IMR-90 (cell line): ENCODE data around the gene RUSF1. TPM values are rescaled to one million over a fixed set of nuclear protein-coding genes. Genes with fewer than 3 reads are reported as not detected.

ENCODE experiments used
- ATAC-seq: fragments of 200-7000 bp; cut with Tn5 transposase; 2 replicates; pipeline ENCODE4 v1.9.1; 2020; ENCODE audit warnings: low read depth, mild to moderate bottlenecking, moderate library complexity
- BruUV-seq: library from RNA; stranded (reverse); fragments of 400-500 nt; replicated peaks from 2 replicates; lab custom pipeline; 2021; lab: Mats Ljungman, UMichigan
- CTCF ChIA-PET: fragments of 300-600 bp; formaldehyde crosslinking; extraction: SDS; loops from one replicate; lab custom pipeline; 2021; ENCODE audit warnings: antibody characterized with exemption; lab: Yijun Ruan, JAX
- POLR2A ChIA-PET: fragments of 300-600 bp; sonication (Branson Sonifier 250); formaldehyde crosslinking; loops from one replicate; lab custom pipeline; 2022; ENCODE audit warnings: antibody characterized with exemption; ENCODE audit not compliant: unreplicated experiment; lab: Charles Lee
- DNase-seq: peaks from one replicate; pipeline ENCODE4 v3.0.0; 2013
- H2AFZ ChIP-seq: replicated peaks from 2 replicates; pipeline ENCODE3; 2013; ENCODE audit warnings: low read length, mild to moderate bottlenecking; ENCODE audit not compliant: poor library complexity
- H2AK5ac ChIP-seq: 2 replicates; pipeline ENCODE4 v1.6.1; 2013; ENCODE audit warnings: low read depth, low read length, inconsistent platforms
- H2AK9ac ChIP-seq: replicated peaks from 2 replicates; pipeline ENCODE3; 2013; ENCODE audit warnings: mild to moderate bottlenecking, low read depth, low read length, moderate library complexity; ENCODE audit not compliant: poor library complexity
- H2BK120ac ChIP-seq: 2 replicates; pipeline ENCODE4 v1.6.1; 2013; ENCODE audit warnings: low read depth, low read length, inconsistent platforms
- H2BK15ac ChIP-seq: 3 replicates; pipeline ENCODE4 v1.6.1; 2013; ENCODE audit warnings: low read depth, low read length, inconsistent platforms
- H2BK20ac ChIP-seq: 2 replicates; pipeline ENCODE4 v1.6.1; 2013; ENCODE audit warnings: low read depth, mild to moderate bottlenecking, inconsistent platforms, low read length, moderate library complexity
- H2BK5ac ChIP-seq: 2 replicates; pipeline ENCODE4 v1.6.1; 2013; ENCODE audit warnings: mild to moderate bottlenecking, low read depth, low read length, inconsistent platforms; ENCODE audit not compliant: poor library complexity, severe bottlenecking
- H3K14ac ChIP-seq: replicated peaks from 2 replicates; pipeline ENCODE4 v1.6.1; 2013; ENCODE audit warnings: low read depth, low read length, inconsistent platforms
- H3K18ac ChIP-seq: 2 replicates; pipeline ENCODE4 v1.6.1; 2013; ENCODE audit warnings: low read depth, low read length, control low read depth
- H3K23ac ChIP-seq: 2 replicates; pipeline ENCODE4 v1.6.1; 2013; ENCODE audit warnings: low read depth, low read length, inconsistent platforms
- H3K27ac ChIP-seq: 2 replicates; pipeline ENCODE4 v1.5.1; 2013; ENCODE audit warnings: mild to moderate bottlenecking, control low read depth, low read length; ENCODE audit not compliant: insufficient read depth
- H3K27me3 ChIP-seq: 2 replicates; pipeline ENCODE4 v1.6.1; 2013; ENCODE audit warnings: low read length; ENCODE audit not compliant: control insufficient read depth, insufficient read depth
- H3K36me3 ChIP-seq: 2 replicates; pipeline ENCODE4 v1.6.1; 2013; ENCODE audit warnings: low read length, mixed read lengths; ENCODE audit not compliant: control insufficient read depth, insufficient read depth
- H3K4ac ChIP-seq: 2 replicates; pipeline ENCODE4 v1.6.1; 2013; ENCODE audit warnings: low read depth, low read length, inconsistent platforms
- H3K4me1 ChIP-seq: 2 replicates; pipeline ENCODE4 v1.6.1; 2013; ENCODE audit warnings: low read length, mixed read lengths; ENCODE audit not compliant: control insufficient read depth, insufficient read depth
- H3K4me2 ChIP-seq: 2 replicates; pipeline ENCODE4 v1.6.1; 2013; ENCODE audit warnings: low read depth, mild to moderate bottlenecking, control low read depth, low read length, moderate library complexity
- H3K4me3 ChIP-seq: 2 replicates; pipeline ENCODE4 v1.5.1; 2013; ENCODE audit warnings: low read depth, mild to moderate bottlenecking, control low read depth, low read length, moderate library complexity; ENCODE audit not compliant: insufficient read depth
- H3K56ac ChIP-seq: 2 replicates; pipeline ENCODE4 v1.6.1; 2013; ENCODE audit warnings: low read length, inconsistent platforms; ENCODE audit not compliant: insufficient read depth; ENCODE audit errors: extremely low read depth
- H3K79me1 ChIP-seq, 2 experiments: 2 replicates each; pipeline ENCODE4 v1.6.1; 2013; ENCODE audit warnings: low read length in 2 of 2, inconsistent platforms in 1 of 2, low read depth in 1 of 2
- H3K9ac ChIP-seq: 2 replicates; pipeline ENCODE4 v1.6.1; 2013; ENCODE audit warnings: low read depth, low read length, control low read depth
- H3K9me1 ChIP-seq: 2 replicates; pipeline ENCODE4 v1.6.1; 2013; ENCODE audit warnings: low read length, inconsistent platforms; ENCODE audit not compliant: insufficient read depth
- H3K9me3 ChIP-seq: 2 replicates; pipeline ENCODE4 v1.6.1; 2013; ENCODE audit warnings: low read length; ENCODE audit not compliant: control insufficient read depth, insufficient read depth
- H4K20me1 ChIP-seq: 2 replicates; pipeline ENCODE4 v1.6.1; 2013; ENCODE audit warnings: low read length, inconsistent platforms; ENCODE audit not compliant: insufficient read depth
- H4K5ac ChIP-seq: 2 replicates; pipeline ENCODE4 v1.6.1; 2013; ENCODE audit warnings: mild to moderate bottlenecking, low read depth, low read length, control low read depth
- H4K8ac ChIP-seq, 2 experiments: 2 replicates each; pipeline ENCODE4 v1.6.1; 2013; ENCODE audit warnings: low read depth in 2 of 2, low read length in 2 of 2, control low read depth in 1 of 2, inconsistent platforms in 1 of 2
- H4K91ac ChIP-seq: 2 replicates; pipeline ENCODE4 v1.6.1; 2013; ENCODE audit warnings: low read depth, low read length, inconsistent platforms; ENCODE audit not compliant: insufficient read depth
- CEBPB ChIP-seq: IDR thresholded peaks from 2 replicates; pipeline ENCODE4 v1.6.1; 2012; ENCODE audit warnings: low read depth, low read length, improper control_type of control experiment
- CTCF ChIP-seq: conservative IDR thresholded peaks from 2 replicates; pipeline ENCODE4 v1.5.1; 2012; ENCODE audit warnings: mild to moderate bottlenecking, low read depth, low read length, improper control_type of control experiment
- ELK1 ChIP-seq: fragments of 150-350 bp; IDR thresholded peaks from 2 replicates; pipeline ENCODE4 v1.6.1; 2016; ENCODE audit warnings: low read depth, mild to moderate bottlenecking, low read length, moderate library complexity, borderline replicate concordance
- MAFK ChIP-seq: IDR thresholded peaks from 2 replicates; pipeline ENCODE4 v1.6.1; 2012; ENCODE audit warnings: low read depth, low read length, improper control_type of control experiment
- MAZ ChIP-seq: IDR thresholded peaks from 2 replicates; pipeline ENCODE4 v1.6.1; 2012; ENCODE audit warnings: low read depth, mild to moderate bottlenecking, low read length, improper control_type of control experiment, moderate library complexity, borderline replicate concordance
- MXI1 ChIP-seq: IDR thresholded peaks from 2 replicates; pipeline ENCODE4 v1.6.1; 2012; ENCODE audit warnings: low read depth, mild to moderate bottlenecking, low read length, moderate library complexity, borderline replicate concordance
- NFE2L2 ChIP-seq: fragments of 150-350 bp; IDR thresholded peaks from 2 replicates; pipeline ENCODE4 v1.6.1; 2016; ENCODE audit warnings: low read depth, mild to moderate bottlenecking, low read length
- POLR2A ChIP-seq: IDR thresholded peaks from 2 replicates; pipeline ENCODE4 v1.6.1; 2012; ENCODE audit warnings: mild to moderate bottlenecking, low read depth, low read length
- RAD21 ChIP-seq: IDR thresholded peaks from 2 replicates; pipeline ENCODE4 v1.6.1; 2012; ENCODE audit warnings: low read length, improper control_type of control experiment
- RCOR1 ChIP-seq: IDR thresholded peaks from 2 replicates; pipeline ENCODE4 v1.6.1; 2012; ENCODE audit warnings: mild to moderate bottlenecking, low read length, improper control_type of control experiment; ENCODE audit not compliant: insufficient replicate concordance
- RFX5 ChIP-seq: IDR thresholded peaks from 2 replicates; pipeline ENCODE4 v1.8.0; 2012; ENCODE audit warnings: low read depth, mild to moderate bottlenecking, low read length, moderate library complexity
- WGBS, 2 experiments: methylation state at CpG; one replicate each; pipeline versions ENCODE4 v1.1.5 to v1.1.7; 2013; ENCODE audit warnings: missing lambda C conversion rate in 2 of 2; ENCODE audit not compliant: insufficient read length in 1 of 2; ENCODE audit errors: extremely low coverage in 2 of 2; 5-methylcytosine and 5-hydroxymethylcytosine counted together
- dilution Hi-C: fragments of 300-500 bp; cut with HindIII; formaldehyde crosslinking; loops from one replicate; pipeline ENCODE4 v1.14.3; 2018; ENCODE audit warnings: low sequenced_read_pairs; ENCODE audit not compliant: unreplicated experiment
- in situ Hi-C: fragments of 300-500 bp; cut with MboI; formaldehyde crosslinking; loops from 3 replicates; pipeline ENCODE4 v1.14.3; 2019; ENCODE audit warnings: low sequenced_read_pairs, inconsistent platforms, mixed read lengths
- intact Hi-C: fragments of 100-400 bp; cut with micrococcal nuclease; formaldehyde crosslinking; loops from 2 replicates; pipeline ENCODE4 v1.10.0; 2022
- polyA plus RNA-seq, 3 experiments: library from polyadenylated mRNA; depleted of rRNA; stranded (reverse); fragments of >200 nt; gene quantifications; 2 replicates each; pipeline ENCODE4 v1.2.3, GENCODE V29; 2012; ENCODE audit warnings: low replicate concordance in 1 of 3
- total RNA-seq: library from RNA; depleted of rRNA; stranded (reverse); fragments of >200 nt; gene quantifications from 2 replicates; pipeline ENCODE4 v1.2.3, GENCODE V29; 2012

The RUSF1 gene
- total and polyA plus RNA-seq, 2 of the 4 experiments (the other 2 are of a cell fraction), result 22.9 to 65.0 TPM

GRCh38 chr16:31473264-31473984 lies 34.8 kb downstream of the RUSF1 start (continued):
- TF ChIP-seq RAD21 (no peak), NFE2L2 (no peak)

- dilution Hi-C loops, result no loop called here
- peak overlapping the region; percentile 100 for H2AK9ac ChIP-seq
- no peak overlapping the region for H2BK20ac ChIP-seq
- peak overlapping the region; percentile 100 for H2AK5ac ChIP-seq
- H4K91ac ChIP-seq, result peak overlapping the region; percentile 100
- intact Hi-C loops, result loop anchor here (1.0 kb wide), 1 partner anchor 13 kb away; the partner anchor contains the start of gene ARMC5
- BruUV-seq, result no TSS peak
- peak; percentile 88 for DNase-seq
- H3K4ac ChIP-seq, result peak overlapping the region; percentile 99
- no peaks in the 10 kb centered on the region for H3K27me3 ChIP-seq
- peak overlapping the region; percentile 87 for H3K4me3 ChIP-seq
- peak overlapping the region; percentile 100 for H3K27ac ChIP-seq
- in situ Hi-C loops, result loop anchor here (25.0 kb wide), 1 partner anchor 390 kb away; the partner anchor contains the start of gene ZNF267
- POLR2A ChIA-PET, result interaction anchor here (1.0 kb wide), 1 partner anchor 13 kb away, joined by 4 read pairs; no protein-coding TSS in a partner anchor
- H3K9me3 ChIP-seq, result no peaks in the 10 kb centered on the region
- peaks cover 19 to 68% of the 10 kb centered on the region in 2 experiments; a peak in 3 of 4 replicates for H3K79me1 ChIP-seq
- peak overlapping the region; percentile 90 for H3K23ac ChIP-seq
- H2BK15ac ChIP-seq, result no peak overlapping the region
- peaks cover 13% of the 10 kb centered on the region for H3K4me1 ChIP-seq
- 17% methylated on average over 7 of the region's 20 CpGs; no CpG with 5 or more reads in 1 of the 2 experiments for WGBS, 2 experiments
- H3K9ac ChIP-seq, result peak overlapping the region; percentile 99
- H3K18ac ChIP-seq, result peak overlapping the region; percentile 45
- peak overlapping the region; percentile 95 for H2BK5ac ChIP-seq
- H3K36me3 ChIP-seq, result peaks cover 40% of the 10 kb centered on the region
- peaks cover 16% of the 10 kb centered on the region; the same call in 1 of the 2 replicates for H3K9me1 ChIP-seq
- peak overlapping the region; percentile 99 for H3K14ac ChIP-seq
- peaks cover 47% of the 10 kb centered on the region for H4K20me1 ChIP-seq
- peak overlapping the region; percentile 93 for H2AFZ ChIP-seq
- CTCF ChIA-PET, result interaction anchor here (1.0 kb wide), 3 partner anchors 9 to 242 kb away, joined by 3 to 7 read pairs (median 6); no protein-coding TSS in a partner anchor
- H2BK120ac ChIP-seq, result peak overlapping the region; percentile 93
- ATAC-seq, result peak; percentile 72
- peak overlapping the region; percentile 50 for H3K4me2 ChIP-seq
- peak overlapping the region; percentile 97 for H4K5ac ChIP-seq
- H4K8ac ChIP-seq, result peak overlapping the region; percentile 94
- H3K56ac ChIP-seq, result peak overlapping the region; percentile 94
- TF ChIP-seq MAZ, result no peak; the same call in 1 of the 2 replicates
- peak; percentile 57; the same call in 1 of the 2 replicates for TF ChIP-seq POLR2A
- TF ChIP-seq NFE2L2, result no peak
- TF ChIP-seq RCOR1, result peak; percentile 91
- TF ChIP-seq ELK1, result no peak
- peak; percentile 73 for TF ChIP-seq CTCF
- no peak for TF ChIP-seq CEBPB
- TF ChIP-seq RAD21, result peak; percentile 19; the same call in 1 of the 2 replicates
- no peak for TF ChIP-seq MXI1
- no peak for TF ChIP-seq MAFK
- no peak for TF ChIP-seq RFX5
These were observed 35.4 kb downstream of the RUSF1 start for GRCh38 chr16:31472709-31473203.
